ENCODE measurements around the gene PAPLN.

The PAPLN gene

DNA sequence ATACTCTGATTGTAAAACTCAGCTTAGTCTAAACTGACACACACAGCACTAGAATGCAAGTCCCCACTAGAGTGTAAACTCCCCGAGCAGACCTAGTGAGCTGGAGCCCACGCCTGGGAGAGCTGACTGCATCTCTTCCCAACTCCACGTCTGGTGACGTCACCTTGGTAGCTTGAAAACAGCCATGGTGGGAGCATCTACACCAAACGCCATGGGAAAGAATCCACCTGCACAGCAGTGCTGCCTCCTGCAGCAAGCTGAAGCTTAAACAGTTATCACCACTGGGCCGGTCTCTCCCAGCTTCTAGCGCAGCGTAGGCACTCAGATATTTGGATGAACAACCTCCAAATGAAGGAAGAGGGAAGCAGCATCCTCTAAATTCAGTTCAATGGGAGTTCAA lies 4.3 kb upstream of the PAPLN start:
- no peak for DNase-seq

- no peak for DNase-seq
These were observed 3.7 kb upstream of the PAPLN start for GRCh38 chr14:73233564-73233963.

DNA sequence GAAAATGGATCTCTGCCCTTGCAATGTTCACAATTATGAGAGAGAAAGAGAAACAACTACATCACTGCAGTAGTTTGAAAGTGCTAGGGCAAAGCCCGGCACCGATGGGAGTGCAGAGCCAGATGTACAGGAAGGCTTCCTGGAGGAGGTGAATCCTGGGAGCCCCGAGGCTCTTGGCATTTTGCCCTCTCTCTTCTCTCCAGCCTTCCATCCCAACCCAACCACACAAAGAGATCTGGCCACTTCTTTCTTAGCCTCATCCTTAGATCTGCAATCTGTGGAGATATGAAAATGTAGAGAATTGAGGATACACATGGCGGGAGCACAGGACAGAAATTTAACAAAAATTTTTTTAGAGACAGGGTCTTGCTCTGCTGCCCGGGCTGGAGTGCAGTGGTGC lies 3.3 kb upstream of the PAPLN start:
- no peak for DNase-seq

DNA sequence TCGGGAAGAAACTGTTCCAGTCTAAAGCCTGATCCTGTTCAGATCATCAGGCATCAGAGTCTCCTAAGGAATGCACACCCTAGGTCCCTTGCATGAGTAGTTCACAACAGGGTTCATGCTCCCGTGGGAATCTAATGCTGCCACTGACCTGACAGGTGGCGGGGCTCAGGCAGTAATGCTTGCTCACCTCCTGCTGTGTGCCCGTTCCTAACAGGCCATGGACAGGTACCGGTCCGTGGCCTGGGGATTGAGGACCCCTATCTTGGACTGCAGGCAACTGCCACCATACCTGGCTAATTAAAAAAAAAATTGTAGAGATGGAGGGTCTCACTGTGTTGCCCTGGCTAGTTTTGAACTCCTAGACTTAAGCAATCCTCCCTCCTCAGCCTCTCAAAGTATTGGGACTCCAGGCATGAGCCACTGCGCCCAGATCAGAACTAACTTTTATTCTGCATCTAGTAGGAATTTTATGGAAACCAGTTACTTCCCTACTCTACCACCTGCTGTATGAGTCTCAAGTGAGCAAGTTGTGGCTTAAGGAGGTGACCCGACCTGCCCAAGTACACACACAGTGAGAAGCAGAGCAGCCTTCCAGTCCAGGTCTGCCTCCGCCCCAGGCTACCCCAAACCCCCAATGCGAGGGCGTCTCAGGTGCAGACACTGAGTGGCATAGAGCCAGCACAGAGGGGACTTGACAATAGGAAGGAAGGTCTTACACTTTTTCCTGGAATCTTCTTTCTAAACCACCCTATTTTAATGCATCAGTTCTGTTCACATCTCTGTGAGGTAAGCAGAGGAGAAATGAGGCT lies 2.5 kb upstream of the PAPLN start:
- no peak for DNase-seq

DNA sequence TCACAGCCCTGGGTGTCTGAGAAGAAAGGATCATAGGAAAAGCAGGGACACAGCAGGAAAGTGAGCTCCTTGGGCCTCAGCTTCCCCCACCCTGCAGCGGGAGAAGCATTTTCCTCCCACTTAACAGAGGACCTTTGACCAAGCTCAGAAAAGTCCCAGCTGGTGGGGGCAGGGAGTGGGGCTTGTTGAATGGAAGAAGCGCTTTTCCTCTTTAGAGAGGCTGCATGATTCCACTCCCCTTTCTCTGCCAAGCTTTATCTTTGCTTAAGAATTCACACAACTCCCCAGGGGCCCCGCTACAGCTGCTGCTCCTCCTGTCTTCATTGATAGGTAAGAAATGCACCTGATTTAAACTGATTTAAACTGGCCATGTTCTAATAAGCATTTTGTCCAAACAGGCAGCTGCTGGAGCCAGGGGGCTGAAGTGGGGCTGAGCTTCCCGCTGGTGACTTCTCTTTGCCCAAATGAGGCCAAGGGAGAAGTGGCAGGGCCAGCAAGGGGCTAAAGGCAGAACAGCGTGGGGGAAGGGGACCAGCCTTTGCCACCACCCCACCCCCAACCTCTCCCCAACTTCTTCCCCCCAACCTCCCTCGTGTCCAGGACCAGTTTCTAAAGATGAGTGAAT lies 1.7 kb upstream of the PAPLN start:
- no peak for DNase-seq

- DNase-seq = no peak
These were observed 1.1 kb upstream of the PAPLN start for GRCh38 chr14:73236157-73236556.

DNA sequence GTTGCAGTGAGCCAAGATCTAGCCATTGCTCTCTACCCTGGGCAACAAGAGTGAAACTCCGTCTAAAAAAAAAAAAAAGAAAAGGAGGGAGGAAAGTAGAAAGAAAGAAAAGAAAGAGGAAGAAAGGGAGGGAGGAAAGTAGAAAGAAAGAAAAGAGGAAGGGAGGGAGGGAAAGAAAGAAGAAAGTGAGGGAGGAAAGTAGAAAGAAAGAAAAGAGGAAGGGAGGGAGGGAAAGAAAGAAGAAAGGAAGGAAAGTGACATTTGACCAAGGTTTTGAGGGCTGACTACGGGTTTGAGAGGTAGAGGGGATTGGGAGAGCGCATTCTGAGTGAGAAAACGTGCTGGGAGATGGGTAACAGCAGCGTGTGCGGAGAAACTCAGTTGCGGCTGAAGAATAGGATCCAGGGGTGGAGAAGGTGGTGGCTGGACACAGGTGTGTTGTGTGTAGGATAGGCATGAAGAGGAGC lies 521 bp upstream of the PAPLN start:
- DNase-seq = no peak

GRCh38 chr14:73237786-73238423 lies 599 bp downstream of the PAPLN start:
- no peak for DNase-seq

DNA sequence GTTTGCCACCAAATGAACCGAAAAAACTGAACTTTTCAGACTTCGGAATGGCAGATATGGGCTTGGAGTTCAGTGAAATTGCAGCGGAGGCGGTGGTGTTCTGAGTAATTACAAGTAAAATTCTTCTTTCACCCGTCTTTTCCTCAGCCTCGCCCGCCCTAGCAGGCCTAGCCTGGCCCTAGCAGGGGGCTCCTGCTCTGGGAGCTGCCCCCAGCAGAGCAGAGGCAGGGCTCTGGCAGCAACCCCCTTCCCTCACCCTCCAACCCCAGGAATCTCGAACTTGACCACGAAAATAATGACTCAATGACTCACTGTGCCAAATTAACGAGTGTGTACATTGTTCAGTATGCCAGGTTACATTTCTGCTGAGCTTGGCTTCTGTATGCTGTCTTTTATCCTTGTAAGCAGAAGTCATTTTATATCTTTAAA lies 1.1 kb downstream of the PAPLN start:
- peak; percentile 27 for DNase-seq

- no peak for DNase-seq
These were observed 1.6 kb downstream of the PAPLN start for GRCh38 chr14:73238941-73239340.

DNA sequence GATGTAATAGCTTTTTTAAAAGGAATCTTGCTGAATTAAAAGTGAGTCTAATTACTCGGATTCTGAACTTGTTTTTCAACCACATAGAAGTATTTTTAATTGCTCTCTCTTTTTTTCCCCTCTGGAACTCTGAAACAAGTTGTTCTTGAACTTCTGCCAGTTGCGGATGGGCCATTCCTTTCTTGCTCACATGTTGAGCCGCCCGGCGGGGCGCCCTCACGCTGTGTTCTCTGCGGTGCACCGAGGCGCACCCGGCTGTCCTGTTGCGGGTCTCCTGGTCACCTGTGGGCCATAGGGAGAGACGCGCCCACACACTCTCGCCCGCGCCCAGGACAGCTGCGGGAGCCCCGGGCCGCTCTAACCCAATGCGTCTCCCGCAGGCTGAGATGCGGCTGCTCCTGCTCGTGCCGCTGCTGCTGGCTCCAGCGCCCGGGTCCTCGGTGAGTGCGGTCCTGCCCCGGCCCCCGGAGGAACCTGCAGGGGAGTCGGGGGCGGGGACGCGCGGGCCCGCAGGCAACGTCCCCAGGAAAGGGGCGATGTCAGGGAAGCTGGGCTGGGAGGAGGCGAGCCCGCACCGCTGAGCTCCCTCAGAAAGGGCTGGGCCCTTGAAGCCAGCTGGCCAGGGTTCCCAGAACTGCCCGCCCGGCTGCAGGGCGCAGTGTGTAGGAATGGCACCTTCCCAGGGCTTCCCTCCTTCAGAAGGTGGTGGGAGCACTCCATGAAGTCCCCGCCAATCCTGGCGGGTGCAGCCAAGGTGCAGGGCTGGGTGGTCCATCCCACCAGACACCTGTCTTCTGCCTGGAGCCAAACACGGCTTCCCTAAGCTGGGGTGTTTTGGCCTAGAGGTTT lies 2.3 kb downstream of the PAPLN start:
- DNase-seq = no peak

GRCh38 chr14:73240816-73241480 lies 3.6 kb downstream of the PAPLN start:
- DNase-seq = no peak

GRCh38 chr14:73241481-73242165 lies 4.3 kb downstream of the PAPLN start:
- no peak for DNase-seq

- DNase-seq = no peak
These were observed 5.1 kb downstream of the PAPLN start for GRCh38 chr14:73242357-73242901.

DNA sequence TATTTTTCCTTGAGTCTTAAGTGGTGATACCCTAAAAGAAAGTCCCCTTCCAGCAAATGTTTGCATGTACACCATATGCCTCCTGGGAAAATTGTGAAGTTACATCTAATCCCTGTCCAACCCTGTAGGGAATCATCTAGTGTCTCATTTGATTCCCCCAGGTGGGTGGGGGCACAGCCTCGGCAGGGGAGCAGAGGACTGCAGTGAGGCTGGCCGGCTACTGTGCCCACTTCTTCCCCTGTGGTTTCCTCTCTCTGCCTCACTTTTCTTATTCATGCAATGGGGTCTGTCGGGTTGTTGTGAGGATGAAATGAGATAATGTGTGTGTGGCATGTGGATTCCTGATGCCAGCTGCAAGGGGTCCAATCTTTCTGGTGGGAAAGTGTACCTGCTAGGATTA lies 6.0 kb downstream of the PAPLN start:
- DNase-seq = no peak

DNA sequence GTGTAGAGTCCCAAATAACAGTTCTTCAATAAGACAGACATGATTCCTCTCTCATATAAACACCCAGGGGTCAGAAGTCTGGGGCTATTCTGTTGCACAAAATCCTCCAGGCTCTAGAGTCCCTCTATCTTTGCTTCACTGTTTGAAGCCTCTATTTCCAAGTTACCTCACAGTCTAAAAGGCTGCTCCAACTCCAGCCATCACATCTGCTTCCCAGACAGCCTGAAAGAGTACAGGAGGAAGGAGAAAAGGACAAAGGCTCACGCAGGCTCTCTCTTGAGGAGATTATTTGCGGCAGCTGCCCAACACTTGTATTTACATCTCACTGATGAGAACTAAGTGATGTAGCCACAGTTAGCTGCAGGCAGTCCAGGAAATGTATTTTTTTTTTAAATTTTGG lies 6.4 kb downstream of the PAPLN start:
- DNase-seq = no peak

- DNase-seq = peak; percentile 21
These were observed 7.4 kb downstream of the PAPLN start for GRCh38 chr14:73244541-73245290.

- peak; percentile 69 for DNase-seq
These were observed 8.4 kb downstream of the PAPLN start for GRCh38 chr14:73245480-73246325.

DNA sequence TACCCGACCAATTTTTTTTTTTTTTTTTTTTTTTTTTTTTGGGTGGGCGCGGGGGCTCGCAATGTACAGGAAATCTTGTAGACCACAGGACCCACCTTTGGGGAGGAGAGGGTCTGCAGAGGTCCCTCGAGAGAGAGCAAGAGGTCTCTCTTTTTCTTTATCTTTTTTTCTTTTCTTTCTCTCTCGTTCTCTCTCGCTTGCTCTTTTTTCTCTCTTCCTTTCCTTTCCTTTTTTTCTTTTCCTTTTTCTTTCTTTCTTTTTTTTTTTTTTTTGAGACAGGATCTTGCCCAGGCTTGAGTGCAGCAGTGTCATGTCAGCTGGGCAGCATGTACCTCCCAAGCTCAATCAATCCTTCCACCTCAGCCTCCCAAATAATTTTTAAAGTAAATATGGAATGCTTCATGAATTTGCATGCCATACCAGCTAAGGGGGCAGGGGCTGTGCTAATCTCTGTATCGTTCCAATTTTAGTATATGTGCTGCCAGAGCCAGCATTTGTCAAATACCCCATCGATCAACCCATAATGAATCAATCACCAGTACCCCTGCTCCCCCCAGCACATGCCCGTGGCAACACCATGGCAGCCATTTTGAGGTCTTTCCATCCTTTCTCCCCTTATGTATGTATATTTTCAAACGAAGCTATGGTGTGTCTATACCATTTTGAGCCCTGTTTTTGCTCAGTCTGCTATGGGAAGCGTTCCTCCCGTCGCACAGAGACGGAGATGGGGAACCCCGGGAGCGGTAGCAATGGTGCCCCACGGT lies 9.3 kb downstream of the PAPLN start:
- DNase-seq = no peak

Data from hematopoietic multipotent progenitor cell treated with erythropoietin and hydrocortisone succinate and interleukin-3 and kit ligand, for 6 days (in vitro differentiated cells).